NCI-H748 (cell line): ENCODE results near the gene PBX1.
"Not testable (repeated sequence)": the region's sequence is repeated elsewhere in the genome, so short reads cannot be mapped to it uniquely, and the experiment has no call there.

Source experiments
- DNase-seq: peaks from one replicate; lab custom pipeline; 2025; ENCODE audit not compliant: unreplicated experiment; lab: John Stamatoyannopoulos, UW

The PBX1 gene

GRCh38 chr1:164588516-164589341 is 29.7 kb downstream of the PBX1 start:
- peak; percentile 43 for DNase-seq

DNA sequence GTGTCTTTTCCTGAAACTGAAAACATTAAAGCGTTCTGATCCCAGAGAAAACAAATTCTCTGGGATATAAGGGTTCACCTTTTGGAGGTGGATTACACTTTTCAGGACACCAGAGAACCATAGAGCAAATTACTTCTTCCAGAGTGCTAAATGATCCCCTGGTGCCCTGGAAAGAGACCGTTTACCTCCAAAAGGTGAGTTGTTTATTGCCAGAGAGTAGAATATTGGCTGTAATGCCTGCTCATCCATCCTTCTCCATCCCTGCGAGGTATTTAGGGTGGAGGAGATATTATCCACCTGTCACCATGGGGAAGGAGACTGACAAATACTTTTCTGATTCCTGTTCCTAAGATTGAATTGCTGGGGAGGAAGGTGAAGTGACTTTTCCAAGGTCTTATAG is 30.4 kb downstream of the PBX1 start:
- DNase-seq: no peak

- no peak for DNase-seq
Observed at GRCh38 chr1:164589961-164590507, 31.1 kb downstream of the PBX1 start.

DNA sequence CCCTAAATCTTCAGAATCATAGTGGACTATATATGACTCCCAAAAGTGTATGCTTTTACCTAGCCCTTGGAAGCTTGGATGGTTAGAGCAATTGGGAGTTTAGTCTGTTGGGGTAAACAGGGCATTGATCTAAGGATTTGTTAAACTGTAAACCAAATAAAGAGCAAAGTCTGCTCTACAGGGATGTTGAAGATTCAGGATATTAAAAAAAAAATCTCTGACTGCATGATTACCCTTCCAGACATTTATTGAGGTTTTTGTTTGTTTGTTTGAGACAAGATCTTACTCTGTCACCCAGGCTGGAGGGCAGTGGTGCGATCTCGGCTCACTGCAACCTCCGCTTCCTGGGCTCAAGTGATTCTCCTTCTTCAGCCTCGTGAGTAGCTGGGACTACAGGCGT is 31.6 kb downstream of the PBX1 start:
- DNase-seq: no peak

GRCh38 chr1:164591858-164592257 is 32.9 kb downstream of the PBX1 start:
- DNase-seq: no peak

- no peak for DNase-seq
Observed at GRCh38 chr1:164592634-164593033, 33.6 kb downstream of the PBX1 start.

GRCh38 chr1:164595212-164595611 is 36.2 kb downstream of the PBX1 start:
- no peak for DNase-seq

- DNase-seq: no peak
Observed at GRCh38 chr1:164596172-164596571, 37.2 kb downstream of the PBX1 start.

DNA sequence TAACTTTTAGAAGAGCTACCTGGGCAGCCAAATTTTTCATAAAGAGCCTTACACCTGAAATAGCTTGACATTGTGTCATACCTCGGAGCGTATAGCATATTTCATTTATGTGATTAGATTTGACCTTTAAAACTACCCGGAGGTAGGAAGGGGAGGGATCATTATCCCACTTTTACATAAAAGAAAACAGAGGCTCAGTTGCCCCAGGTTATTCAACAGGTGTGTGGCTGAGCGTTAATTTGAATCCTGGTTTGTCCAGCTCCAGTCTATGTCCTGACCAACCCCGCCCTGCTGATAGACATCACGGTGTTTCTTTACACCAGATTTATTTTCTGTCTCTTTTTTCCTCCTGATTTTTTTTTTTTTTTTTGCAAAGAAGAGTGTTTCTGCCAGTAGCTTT is 39.7 kb downstream of the PBX1 start:
- peak; percentile 58 for DNase-seq

DNA sequence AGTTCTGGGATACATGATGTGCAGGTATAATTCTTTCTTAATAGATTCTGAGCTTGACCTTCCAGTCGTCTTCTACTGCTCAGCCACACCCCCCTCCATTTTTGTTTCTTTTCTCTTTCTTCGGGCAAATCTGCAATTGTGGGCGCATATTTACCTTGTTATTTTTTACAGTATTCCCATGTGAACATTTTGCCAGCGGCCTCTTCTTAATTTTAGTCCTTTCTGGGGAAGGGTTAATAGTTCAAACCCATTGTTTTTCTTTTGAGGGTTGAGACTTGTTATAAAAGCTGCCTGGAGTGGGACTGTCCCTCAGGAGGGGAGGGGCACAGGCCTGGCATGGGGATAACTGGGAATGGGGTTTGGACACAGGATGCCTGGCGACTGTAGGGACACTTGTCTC is 40.3 kb downstream of the PBX1 start:
- DNase-seq: no peak

DNA sequence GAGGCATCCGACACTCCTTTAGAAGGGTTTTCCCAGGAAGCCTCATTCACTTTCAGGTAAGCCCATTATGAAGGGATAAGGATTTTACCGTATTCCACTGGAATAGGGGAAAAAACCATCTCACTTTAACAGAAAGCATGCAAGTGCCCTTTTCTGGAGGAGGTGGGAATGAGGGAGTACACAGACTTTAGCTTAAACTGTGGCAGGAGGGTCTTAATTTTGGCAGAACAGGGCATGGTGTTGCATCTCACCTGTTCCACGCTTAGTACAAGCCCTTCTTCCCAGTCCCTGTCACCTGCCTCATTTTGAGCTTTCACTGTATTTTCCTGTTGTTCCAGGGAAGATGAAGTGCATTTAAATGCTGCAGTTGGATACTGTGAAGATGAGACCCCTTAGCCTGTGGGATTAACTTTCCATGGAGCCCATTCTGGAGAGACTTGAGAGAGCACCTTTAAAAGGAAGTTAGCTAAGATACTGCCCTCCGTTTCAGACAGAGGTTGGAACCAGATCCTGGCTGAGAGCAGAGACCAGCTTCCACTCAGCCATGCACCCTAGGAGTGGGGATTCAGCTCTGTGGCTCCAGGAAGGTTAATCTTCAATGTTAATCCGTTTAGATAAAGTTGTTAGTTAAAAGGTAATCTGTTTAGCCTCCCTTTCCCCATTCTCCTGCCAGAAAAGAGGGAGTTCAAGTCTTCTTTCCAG is 42.6 kb downstream of the PBX1 start:
- peak; percentile 35 for DNase-seq

DNA sequence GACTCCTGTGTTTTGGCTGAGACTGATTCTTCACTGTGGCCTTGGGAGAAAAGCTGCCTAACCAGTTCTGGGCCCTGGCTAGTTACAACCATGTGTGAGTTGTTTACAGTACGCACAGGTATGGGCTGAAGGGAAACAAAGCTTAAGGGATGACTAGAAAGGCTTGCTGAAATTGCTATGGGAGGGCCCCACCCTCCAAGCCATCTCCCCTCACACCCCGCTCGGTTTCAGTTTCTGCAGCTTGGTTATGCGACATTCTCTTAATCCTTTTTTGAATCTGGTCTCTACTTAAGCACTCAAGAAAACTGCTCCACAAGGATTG is 43.1 kb downstream of the PBX1 start:
- DNase-seq: peak; percentile 97

GRCh38 chr1:164602480-164603093 is 43.6 kb downstream of the PBX1 start:
- DNase-seq: peak; percentile 60

DNA sequence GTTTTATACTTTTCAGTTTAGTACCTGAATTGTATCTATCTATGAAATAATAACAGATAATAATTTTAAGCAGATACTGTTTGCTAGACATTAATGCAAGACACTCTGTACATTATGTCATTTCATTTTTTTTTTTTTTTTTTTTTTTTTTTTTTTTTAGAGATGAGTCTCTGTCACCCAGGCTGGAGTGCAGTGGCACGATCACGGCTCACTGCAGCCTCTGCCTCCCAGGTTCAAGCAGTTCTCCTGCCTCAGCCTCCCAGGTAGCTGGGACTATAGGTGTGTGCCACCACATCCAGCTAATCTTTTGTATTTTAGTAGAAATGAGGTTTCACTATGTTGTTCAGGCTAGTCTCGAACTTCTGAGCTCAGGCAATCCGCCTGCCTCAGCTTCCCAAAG is 44.8 kb downstream of the PBX1 start:
- not testable (repeated sequence) for DNase-seq

- no peak for DNase-seq
Observed at GRCh38 chr1:164604541-164604940, 45.6 kb downstream of the PBX1 start.

DNA sequence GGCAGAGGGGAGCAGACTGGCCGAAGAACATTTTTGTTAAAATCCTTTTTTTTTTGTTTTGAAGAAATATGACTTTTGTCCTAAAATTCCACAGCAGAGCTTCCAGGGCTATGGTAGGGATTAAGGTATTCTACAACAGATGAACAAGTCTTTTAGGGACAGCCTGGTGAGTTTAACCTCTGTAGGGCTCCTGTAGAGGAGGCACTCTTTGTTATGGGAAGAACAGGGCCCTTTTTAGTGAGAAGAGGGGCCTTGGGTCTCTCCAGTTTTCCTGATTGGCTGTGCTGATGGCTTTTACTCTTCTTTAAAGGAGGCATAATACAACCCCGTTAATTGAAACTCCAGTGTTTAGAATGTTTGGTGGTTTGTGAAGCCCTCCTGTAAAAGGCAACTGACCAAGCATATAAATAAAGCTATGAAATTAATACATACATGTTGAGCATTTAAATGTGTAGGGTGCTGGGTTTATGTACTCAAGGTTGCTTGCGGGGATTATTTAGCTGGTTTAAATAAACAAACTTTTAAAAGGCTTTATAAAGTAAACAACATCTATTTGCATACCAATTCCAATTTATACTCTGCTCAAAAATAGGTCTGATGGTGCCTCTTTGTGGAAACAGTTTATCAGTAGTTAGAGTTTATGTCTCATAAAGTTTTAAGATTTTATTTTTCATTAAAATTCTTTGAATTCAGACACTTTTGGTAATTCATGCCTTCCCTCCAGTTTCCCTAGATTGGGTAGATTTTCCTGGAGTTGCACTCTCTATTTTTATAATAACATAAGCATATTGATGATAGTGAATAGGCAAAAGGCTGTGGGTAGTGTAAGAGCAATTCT is 46.5 kb downstream of the PBX1 start:
- peak; percentile 50 for DNase-seq

DNA sequence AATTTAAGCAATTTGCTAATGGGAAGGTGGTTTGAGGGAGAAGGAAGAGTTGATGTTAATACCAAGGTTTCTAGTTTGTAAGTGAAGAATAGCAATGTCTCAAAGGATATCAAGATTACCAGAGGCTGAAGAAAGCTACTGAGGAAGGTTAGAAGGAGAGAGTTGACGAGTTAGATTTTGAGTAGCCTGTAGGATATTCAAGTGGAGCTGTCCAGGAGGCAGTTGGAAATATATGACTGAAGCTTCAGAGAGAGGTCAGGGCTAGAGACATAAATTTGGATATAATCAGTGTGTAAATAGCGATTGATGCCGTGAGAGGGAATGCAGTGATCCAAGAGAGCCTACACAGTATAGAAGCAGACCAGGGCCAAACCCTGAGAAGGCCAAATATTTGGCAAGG is 48.4 kb downstream of the PBX1 start:
- no peak for DNase-seq

GRCh38 chr1:164608651-164609057 is 49.7 kb downstream of the PBX1 start:
- DNase-seq: no peak

DNA sequence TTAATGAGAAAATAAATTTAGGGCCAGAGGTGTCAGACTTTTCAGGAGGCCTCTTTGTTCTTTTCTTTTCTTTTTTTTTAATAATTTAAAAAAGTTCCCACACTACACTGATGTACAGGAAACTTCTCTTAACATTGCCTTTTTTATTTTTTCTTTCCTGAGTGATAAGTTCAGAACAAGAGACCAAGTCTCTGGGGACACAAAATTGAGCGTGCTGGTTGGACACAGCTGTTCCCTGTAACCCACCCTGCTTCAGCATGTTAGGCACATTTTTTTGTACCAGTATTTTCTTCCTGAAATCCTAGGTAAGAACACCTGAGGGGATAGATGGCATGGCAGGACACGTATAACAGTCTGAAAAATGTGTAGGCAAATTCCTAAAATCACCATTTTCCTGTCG is 50.1 kb downstream of the PBX1 start:
- no peak for DNase-seq

- no peak for DNase-seq
Observed at GRCh38 chr1:164610538-164611222, 51.7 kb downstream of the PBX1 start.
